Measurements from ENCODE around the gene LIPA.

LIPA gene

GRCh38 chr10:89275383-89275782, 23.8 kb upstream of the LIPA start:
- in situ Hi-C loops (cut with HindIII; ENCODE audit: low pct_ligation_motif_present, low sequenced_read_pairs): no loop called here
- TF ChIP-seq CTCF (IDR thresholded peaks at IDR 0.05; ENCODE audit: low read depth, low read length, missing control alignments): no peak
- no peak for DNase-seq
- H3K36me3 ChIP-seq (replicated peaks): no peaks in the 10 kb centered on the region
- H3K27ac ChIP-seq: no peak overlapping the region
- no peaks in the 10 kb centered on the region for H3K27me3 ChIP-seq (replicated peaks)
- H3K4me3 ChIP-seq (ENCODE audit: low read depth, low read length): no peak overlapping the region

DNA sequence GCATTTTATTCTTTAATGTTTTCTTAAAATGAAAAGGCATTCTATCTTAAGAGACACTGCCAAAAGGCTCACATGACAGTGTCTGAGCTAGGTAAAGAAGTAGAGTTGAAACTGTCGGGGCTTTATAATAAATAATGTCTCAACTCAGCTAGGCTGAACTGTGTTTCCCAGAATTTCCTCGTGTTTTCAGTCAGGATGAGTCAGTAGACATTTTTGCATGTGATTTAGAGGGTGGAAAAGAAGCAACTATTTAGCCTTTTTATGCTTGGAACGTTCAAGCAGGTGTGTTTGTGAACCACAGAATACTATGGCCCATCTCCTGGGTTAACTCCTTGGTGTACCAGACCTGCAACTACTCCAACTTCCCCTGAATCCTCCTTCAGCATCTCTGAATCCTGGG, 23.4 kb upstream of the LIPA start:
- TF ChIP-seq CTCF (IDR thresholded peaks at IDR 0.05; ENCODE audit: low read depth, low read length, missing control alignments): no peak
- H3K36me3 ChIP-seq (replicated peaks): no peaks in the 10 kb centered on the region
- in situ Hi-C loops (cut with HindIII; ENCODE audit: low pct_ligation_motif_present, low sequenced_read_pairs): no loop called here
- H3K27me3 ChIP-seq (replicated peaks): no peaks in the 10 kb centered on the region
- H3K27ac ChIP-seq: no peak overlapping the region
- H3K4me3 ChIP-seq (ENCODE audit: low read depth, low read length): no peak overlapping the region
- no peak for DNase-seq

DNA sequence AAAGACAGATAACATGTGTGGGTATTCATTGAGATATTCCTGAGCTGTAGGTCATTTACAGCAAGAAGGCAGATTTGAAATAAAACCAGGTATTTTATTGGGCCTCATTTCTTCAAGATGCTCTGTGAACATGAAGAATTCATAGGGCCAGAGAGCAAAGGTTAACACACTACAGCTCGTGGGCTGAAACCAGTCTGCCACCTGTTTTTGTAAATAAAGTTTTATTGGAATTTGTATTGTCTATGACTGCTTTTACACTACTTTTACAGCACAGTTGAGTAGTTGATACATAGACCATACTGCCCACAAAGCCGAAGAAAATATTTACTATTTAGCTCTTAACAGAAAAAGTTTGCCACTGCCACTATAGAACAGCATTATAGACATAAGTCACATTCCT, 22.1 kb upstream of the LIPA start:
- no peaks in the 10 kb centered on the region for H3K27me3 ChIP-seq (replicated peaks)
- no peak overlapping the region for H3K4me3 ChIP-seq (ENCODE audit: low read depth, low read length)
- in situ Hi-C loops (cut with HindIII; ENCODE audit: low pct_ligation_motif_present, low sequenced_read_pairs): no loop called here
- no peaks in the 10 kb centered on the region for H3K36me3 ChIP-seq (replicated peaks)
- no peak for DNase-seq
- no peak overlapping the region for H3K27ac ChIP-seq
- no peak for TF ChIP-seq CTCF (IDR thresholded peaks at IDR 0.05; ENCODE audit: low read depth, low read length, missing control alignments)

GRCh38 chr10:89271532-89271931, 20.0 kb upstream of the LIPA start:
- H3K27me3 ChIP-seq (replicated peaks): no peaks in the 10 kb centered on the region
- in situ Hi-C loops (cut with HindIII; ENCODE audit: low pct_ligation_motif_present, low sequenced_read_pairs): no loop called here

DNA sequence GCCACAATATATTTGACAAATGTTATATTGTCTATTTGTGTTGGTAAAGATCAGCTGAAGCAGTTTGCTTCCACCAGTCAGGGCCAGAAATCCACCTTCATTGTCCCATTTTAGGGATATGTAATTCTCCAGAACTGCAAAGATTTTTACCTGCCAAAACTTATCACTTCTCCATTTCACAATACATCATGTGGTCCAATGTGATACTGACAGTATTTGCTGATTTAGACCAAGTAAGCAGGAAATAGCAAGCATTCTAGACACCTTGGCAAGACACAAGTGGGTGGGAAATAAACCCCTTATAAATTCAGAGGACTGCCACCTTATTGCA, 18.5 kb upstream of the LIPA start:
- no peaks in the 10 kb centered on the region for H3K27me3 ChIP-seq (replicated peaks)
- in situ Hi-C loops (cut with HindIII; ENCODE audit: low pct_ligation_motif_present, low sequenced_read_pairs): no loop called here

More at GRCh38 chr10:89271532-89271931, 20.0 kb upstream of the LIPA start:
- Histone ChIP-seq H3K36me3 (replicated peaks) (no peaks in the 10 kb centered on the region), H3K4me3 (ENCODE audit: low read depth, low read length) (no peak overlapping the region), H3K27ac (no peak overlapping the region)
- no peak for TF ChIP-seq CTCF (IDR thresholded peaks at IDR 0.05; ENCODE audit: low read depth, low read length, missing control alignments)
- DNase-seq: no peak

More for the DNA sequence above, 18.5 kb upstream of the LIPA start:
- DNase-seq: no peak
- Histone ChIP-seq H3K4me3 (ENCODE audit: low read depth, low read length) (no peak overlapping the region), H3K36me3 (replicated peaks) (no peaks in the 10 kb centered on the region), H3K27ac (no peak overlapping the region)
- TF ChIP-seq CTCF (IDR thresholded peaks at IDR 0.05; ENCODE audit: low read depth, low read length, missing control alignments): no peak

Data from brain microvascular endothelial cell (primary cell).